Erythroblast (primary cell): Measurements from ENCODE around the gene DAB2.

Experiments used
- GATA1 ChIP-seq: IDR thresholded peaks from 2 replicates; pipeline ENCODE4 v1.6.1; 2011; ENCODE audit warnings: low read depth, mild to moderate bottlenecking, control low read depth, low read length, moderate library complexity
- POLR2A ChIP-seq: IDR thresholded peaks from 2 replicates; pipeline ENCODE4 v1.6.1; 2011; ENCODE audit warnings: mild to moderate bottlenecking, low read length

GRCh38 chr5:39333104-39333503 lies 91.7 kb downstream of the DAB2 start:
- TF ChIP-seq POLR2A (no peak), GATA1 (no peak)
